Ishikawa (cell line): Measurements from ENCODE around the gene DIAPH2.

Source experiments
- EGR1 ChIP-seq: IDR thresholded peaks from 2 replicates; pipeline ENCODE4 v1.6.1; 2012
- EP300 ChIP-seq: IDR thresholded peaks from 2 replicates; pipeline ENCODE4 v1.6.1; 2012; ENCODE audit warnings: borderline replicate concordance
- FOXM1 ChIP-seq: IDR thresholded peaks from 2 replicates; pipeline ENCODE4 v1.6.1; 2012; ENCODE audit warnings: low read depth, borderline replicate concordance
- TAF1 ChIP-seq: IDR thresholded peaks from 2 replicates; pipeline ENCODE4 v1.6.1; 2012; ENCODE audit warnings: low read depth, mild to moderate bottlenecking
- TCF12 ChIP-seq: IDR thresholded peaks from 2 replicates; pipeline ENCODE4 v1.6.1; 2012; ENCODE audit warnings: low read depth
- TF ChIP-seq, protein P1 (sequence below): IDR thresholded peaks from 2 replicates; pipeline ENCODE4 v1.6.1; 2012

DNA sequence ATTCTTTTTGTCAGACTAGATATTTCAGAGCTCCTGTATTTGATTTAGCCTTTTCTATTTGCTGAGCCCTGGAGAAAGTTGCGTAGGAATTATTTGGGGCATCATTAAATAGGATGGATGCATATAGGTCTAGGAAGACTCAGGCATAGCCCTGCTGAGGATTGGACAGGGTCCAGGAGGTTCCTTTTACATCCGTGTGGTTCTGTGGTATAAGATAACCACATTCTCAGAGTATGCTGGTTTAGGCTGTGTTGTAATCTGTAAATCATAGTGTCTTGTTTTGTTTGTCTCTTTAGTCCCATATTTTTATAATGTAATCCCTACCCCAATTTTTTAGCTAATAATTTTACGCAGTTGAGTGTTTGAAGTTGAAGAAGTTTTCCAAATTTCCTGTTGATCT is 712.7 kb downstream of the DIAPH2 start:
- TF ChIP-seq, protein P1, sequence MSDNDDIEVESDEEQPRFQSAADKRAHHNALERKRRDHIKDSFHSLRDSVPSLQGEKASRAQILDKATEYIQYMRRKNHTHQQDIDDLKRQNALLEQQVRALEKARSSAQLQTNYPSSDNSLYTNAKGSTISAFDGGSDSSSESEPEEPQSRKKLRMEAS, result no peak
- TF ChIP-seq TCF12, result no peak
- TF ChIP-seq TAF1, result no peak
- no peak for TF ChIP-seq EGR1
- TF ChIP-seq EP300, result no peak
- TF ChIP-seq FOXM1, result no peak
